ENCODE data around the gene PTPRG.

PTPRG gene

DNA sequence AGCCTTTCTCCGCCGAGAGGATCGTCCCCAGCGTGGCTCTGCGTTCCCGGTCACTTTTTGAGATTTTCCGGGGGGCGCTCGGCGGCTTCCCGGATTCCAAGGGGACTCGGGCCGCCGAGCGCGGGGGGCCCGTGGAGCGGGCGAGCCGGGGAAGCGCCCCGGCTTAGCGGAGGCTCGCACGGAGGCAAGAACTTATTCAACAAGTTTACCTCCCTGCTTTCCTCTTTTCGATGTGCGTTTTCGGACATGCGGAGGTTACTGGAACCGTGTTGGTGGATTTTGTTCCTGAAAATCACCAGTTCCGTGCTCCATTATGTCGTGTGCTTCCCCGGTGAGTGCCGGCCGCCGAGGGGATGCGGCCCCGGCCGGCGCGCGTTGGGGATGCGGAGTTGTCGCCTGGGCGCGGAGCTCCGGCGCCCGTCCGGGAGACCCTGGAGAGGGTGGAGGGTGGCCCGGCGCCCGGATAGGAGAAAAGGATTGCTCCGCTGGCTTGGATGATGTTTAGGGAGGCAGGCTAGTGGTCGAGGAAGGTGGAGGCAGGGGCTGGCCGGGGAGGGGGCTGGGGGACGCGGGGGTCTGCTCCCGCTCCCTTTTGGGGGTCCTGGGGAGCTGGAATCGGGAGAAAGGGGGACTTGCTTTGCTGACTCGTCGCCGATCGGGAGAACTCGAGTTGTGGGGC lies 810 bp downstream of the PTPRG start:
- DNase-seq = peak in 16 of 51 donors; percentile 2 to 40 (median 26)

GRCh38 chr3:61562721-61563312 lies 1.4 kb downstream of the PTPRG start:
- peak in 20 of 51 donors; percentile 4 to 40 (median 11) for DNase-seq

GRCh38 chr3:61563313-61564271 lies 2.2 kb downstream of the PTPRG start:
- peak in 15 of 51 donors; percentile 2 to 63 (median 24) for DNase-seq

DNA sequence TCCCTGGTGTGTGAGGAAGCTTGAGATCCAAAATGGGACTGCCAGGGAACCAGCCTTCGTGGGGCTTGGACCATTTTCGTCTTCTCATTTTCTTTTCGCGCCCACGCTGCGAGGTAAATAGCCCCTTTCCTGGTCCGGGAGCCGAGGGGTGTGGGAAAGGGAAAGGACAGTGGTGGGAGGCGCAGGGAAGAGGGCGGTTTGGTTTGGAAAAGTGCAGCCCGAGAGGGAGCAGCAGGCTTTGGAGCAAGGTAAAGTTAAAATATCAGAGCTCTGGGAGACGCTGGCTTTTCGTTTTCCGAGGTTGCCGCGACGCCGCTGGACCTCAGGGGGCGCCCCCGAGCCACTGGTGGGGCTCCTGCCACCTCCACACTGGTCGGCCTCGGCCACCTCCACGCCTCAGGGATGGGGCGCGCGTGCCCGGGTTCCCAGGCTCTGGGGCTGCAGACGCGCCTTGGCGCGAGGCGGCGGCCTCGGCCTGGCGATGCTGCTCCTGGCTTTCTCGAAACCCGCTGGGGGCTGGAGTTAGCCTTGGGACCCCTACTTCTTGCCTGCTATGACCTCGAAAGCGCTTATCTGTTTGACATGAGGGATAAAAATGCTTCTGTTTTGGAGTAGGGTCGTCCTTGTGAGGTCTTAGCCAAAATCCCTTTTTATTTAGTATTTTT lies 3.2 kb downstream of the PTPRG start:
- DNase-seq = peak in 46 of 51 donors; percentile 8 to 81 (median 62)

GRCh38 chr3:61565569-61565968 lies 4.2 kb downstream of the PTPRG start:
- no peak for DNase-seq

GRCh38 chr3:61568127-61568526 lies 6.8 kb downstream of the PTPRG start:
- DNase-seq = no peak

DNA sequence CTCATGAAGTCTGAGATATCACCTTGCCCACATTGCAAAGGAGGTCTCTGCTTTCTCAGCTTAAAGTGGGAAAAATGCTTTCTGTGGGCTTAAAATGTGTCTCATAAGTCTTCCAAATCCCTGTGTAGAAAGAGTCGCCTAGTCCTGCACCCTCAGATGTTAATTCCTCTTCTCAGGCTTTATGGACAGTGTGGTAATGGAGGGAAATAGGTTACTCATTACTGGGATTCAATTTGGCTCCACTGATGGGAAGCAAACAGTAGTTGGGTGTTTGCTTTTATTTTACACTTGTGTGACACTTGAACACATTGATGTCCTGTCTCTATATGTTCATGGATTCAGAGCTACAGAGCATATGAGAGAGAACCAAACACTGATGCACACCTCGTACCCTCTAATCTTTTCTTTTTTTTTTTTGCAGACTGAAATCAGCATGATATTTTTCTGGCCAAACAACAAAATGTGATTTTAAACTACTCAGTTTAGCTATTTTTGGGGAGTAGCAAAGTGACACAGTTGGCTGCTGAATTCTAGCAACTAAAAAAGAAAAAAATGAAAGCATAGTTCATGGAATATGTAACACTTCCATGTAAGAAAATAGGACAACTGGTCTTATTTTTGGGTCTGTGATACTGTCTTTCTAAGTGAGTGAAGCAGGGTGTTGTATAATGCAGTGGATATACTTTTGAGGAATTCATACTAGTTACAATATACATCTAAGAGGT lies 8.6 kb downstream of the PTPRG start:
- no peak for DNase-seq

DNA sequence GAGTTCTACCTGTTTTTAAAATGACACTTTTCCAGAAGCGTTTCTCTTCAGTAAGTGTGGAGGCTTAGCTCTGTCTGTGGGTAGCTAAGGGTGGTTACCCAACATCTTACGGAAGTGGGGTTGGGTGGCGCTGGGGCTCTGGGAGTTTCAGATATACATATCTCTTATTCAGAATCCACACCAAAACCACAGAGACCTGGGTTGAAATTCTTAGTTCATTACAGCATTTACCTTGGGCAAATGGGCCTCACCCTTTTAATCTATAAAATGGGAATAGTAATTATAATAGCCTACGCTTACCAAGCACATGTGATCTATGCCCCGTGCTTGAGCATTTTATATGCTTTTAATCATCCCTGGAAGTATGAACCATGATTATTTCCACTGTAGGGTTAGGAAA lies 9.4 kb downstream of the PTPRG start:
- DNase-seq = no peak

DNA sequence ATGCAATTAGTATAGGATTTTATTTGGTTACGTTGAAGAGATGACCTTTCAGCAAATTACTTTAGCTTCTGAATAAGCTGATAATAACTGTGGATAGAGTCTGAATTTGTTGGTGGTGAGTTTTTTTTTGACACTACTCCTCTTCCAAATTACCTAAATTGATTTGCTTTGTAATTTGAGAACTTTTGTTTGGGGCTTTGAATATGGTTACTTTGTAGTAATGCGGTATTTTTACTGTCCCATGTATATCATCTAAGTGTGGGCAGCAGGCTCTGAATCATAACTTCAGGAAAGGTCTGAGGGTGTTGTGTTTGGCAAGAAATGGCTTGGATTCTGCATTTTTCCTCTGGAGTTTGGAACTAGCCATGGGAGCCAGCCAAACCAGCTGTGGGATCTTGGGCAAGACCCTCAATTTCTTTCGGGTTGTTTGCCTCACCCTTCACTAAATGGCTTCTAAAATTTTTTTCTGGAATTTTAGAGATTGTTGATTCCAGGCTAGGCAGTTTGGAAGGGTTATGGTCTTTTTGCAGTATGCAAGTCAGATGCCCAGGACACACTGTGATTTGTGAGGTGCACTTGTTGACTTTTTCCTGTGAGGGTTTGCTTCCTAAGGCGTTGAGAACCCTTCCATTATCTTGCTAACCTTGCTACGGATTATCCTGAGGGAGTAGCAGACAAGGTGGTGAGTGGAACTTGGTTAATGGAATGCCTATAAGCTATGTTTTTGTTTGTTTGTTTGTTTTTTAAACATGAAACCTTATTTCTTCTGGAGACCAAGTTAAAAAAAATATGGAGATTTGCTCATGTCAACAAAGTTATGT lies 10.4 kb downstream of the PTPRG start:
- no peak for DNase-seq

DNA sequence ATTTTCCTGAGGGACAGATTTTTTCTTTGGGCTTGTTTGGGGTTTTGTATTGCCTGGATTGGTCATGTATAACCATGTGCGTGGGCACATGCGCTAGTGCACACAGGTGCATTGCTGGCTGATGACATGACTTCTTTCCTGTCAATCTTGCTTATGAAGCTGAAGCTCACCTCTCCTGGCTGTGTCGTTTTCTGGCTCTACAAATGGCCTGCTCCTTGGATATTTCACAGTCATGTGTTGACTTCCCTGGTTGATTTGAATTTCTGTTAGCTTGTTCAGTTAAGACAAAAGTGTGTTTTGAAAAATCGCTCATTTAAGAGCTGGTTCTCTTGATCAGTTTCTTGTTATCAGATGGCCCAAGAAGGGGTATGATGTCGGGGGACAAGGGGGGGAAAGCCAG lies 11.5 kb downstream of the PTPRG start:
- DNase-seq = no peak

DNA sequence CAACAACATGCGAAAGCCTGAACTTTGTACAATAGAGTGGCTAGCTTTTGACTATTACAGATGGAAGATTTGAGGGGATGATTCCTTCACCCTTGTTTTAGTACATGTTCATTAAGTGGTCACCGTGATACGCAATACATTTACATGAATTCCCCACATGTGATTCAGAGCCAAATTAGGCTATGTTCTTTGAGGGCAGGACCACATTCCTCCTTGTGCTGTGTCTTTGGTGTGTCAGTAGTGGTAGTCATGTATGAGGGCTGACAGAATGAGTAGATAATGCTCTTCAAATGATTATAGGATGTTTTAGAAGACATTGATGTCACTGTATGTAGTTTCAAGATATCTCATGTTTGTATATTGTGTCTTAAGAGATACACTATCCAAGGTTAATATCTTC lies 12.1 kb downstream of the PTPRG start:
- no peak for DNase-seq

DNA sequence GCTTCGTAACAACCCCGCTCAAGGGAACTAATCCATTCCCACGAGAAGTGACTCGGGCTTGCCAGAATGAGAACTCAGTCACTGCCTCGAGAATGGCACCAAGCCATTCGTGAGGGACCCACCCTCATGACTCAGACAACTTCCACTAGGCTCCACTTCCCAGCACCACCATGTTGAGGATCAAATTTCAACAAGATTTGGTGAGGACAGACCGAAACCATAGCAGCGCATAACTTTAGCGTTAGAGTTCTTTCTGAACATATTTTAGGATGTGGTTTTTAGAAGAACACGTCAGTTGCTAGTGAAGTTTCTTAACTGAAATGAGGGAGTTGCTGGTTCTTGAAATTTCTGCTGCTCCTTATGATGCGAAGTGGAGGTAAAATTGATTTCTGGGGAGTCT lies 13.5 kb downstream of the PTPRG start:
- no peak for DNase-seq

GRCh38 chr3:61575893-61576292 lies 14.5 kb downstream of the PTPRG start:
- DNase-seq = no peak

DNA sequence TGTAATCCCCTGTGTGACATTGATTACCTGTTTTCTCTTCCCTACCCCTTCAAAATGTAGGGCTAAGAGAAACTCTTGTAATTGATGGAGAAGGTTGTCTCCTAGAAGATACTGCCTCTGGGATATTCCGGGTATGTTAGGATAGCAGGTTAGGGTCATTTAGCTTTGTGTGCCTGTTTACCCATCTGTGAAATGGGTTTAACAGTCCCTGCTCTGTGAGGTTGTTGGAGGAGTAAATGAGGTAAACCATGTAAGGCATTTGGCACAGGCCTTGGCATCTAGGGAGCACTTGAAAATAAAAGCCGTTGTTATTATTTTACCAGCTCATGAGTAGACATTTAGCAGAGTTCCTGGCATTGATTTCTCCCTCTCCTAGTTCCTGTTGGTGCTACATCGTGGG lies 16.4 kb downstream of the PTPRG start:
- no peak for DNase-seq

GRCh38 chr3:61578667-61579367 lies 17.4 kb downstream of the PTPRG start:
- DNase-seq = no peak

GRCh38 chr3:61579685-61580084 lies 18.3 kb downstream of the PTPRG start:
- DNase-seq = no peak

DNA sequence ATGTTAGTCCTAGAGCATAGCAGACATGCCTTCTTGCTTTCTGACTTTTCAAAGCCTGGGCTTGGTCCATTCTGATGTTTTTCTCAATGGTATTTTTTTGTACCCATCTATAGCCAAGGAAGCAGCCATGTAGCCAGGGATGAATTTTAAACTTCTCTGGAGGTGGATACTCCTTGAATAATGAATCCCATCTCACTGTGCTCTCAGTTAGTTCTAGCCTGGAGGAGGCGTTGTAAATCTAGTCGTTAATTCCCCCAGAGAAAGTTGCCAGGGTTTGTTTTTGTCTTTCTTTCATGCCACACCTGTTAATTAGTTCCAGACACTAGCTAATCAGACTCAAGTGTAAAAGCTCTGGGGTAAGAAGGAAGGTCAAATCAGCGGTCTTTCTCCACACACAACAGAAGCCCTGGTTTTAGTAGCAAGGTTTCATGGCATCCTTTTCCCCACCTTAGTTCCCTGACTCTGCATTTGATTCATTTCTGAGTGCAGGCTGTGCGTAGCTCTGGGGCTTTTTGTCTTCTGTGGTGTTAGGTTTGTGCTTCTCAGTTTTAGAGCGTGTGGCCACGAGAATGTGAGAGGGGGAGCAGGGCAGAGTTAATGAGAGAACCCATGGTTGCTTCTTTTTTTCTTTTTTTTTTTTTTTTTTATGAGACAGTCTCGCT lies 19.7 kb downstream of the PTPRG start:
- no peak for DNase-seq

DNA sequence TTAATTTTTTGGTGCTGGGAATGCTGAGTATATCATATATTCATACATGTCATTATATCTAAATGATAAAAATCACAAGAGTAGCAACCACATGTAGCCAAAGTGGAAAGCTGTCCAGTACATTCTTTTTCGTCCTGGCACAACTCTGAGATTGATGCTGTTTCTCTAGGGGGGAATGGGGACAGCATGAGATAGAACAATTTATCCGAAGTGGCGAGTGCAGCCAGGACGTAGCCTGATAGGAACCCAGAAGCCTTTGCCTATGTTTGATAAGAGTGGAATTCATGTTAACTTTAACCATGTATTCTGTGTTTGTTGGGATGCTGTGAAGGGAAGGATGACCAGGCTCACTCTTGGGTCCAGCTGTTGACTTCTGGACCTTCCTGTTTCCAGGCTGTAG lies 20.9 kb downstream of the PTPRG start:
- no peak for DNase-seq

GRCh38 chr3:61582846-61583245 lies 21.5 kb downstream of the PTPRG start:
- DNase-seq = no peak

All from hypothalamus (tissue), 51 donors.